ENCODE measurements around the gene STK16. TPM values are rescaled to one million over a fixed set of nuclear protein-coding genes. Genes with fewer than 3 reads are reported as not detected.

STK16 gene
- total and polyA plus RNA-seq, 2 of the 13 experiments (the other 11 are each of a cell fraction or from before 2014, with no cell fraction given): 28.0 to 50.9 TPM

GRCh38 chr2:219252900-219253752 is 7.8 kb downstream of the STK16 start, which contains the start of gene TUBA4B (continued):
- TF ChIP-seq ZNF292 (CRISPR knock-in tag; IDR thresholded peaks at IDR 0.05; ENCODE audit: borderline replicate concordance, low read depth) (no peak), ZNF280B (CRISPR knock-in tag; IDR thresholded peaks at IDR 0.05; ENCODE audit: borderline replicate concordance) (no peak), NFATC3 (CRISPR knock-in tag; IDR thresholded peaks at IDR 0.05) (no peak), NR1H2 (CRISPR knock-in tag; IDR thresholded peaks at IDR 0.05; ENCODE audit: borderline replicate concordance, low read depth) (no peak), NBN (conservative IDR thresholded peaks at IDR 0.05) (no peak), YEATS4 (CRISPR knock-in tag; IDR thresholded peaks at IDR 0.05; ENCODE audit: borderline replicate concordance) (no peak), ZNF451 (CRISPR knock-in tag; IDR thresholded peaks at IDR 0.05) (no peak), GATAD2A (CRISPR knock-in tag; IDR thresholded peaks at IDR 0.05) (no peak), SP4 (CRISPR knock-in tag; IDR thresholded peaks at IDR 0.05) (no peak), GLI4 (CRISPR knock-in tag; IDR thresholded peaks at IDR 0.05; ENCODE audit: borderline replicate concordance) (no peak), XBP1 (CRISPR knock-in tag; IDR thresholded peaks at IDR 0.05) (no peak), KLF11 (CRISPR knock-in tag; IDR thresholded peaks at IDR 0.05) (no peak), IRF1 (CRISPR knock-in tag; IDR thresholded peaks at IDR 0.05; ENCODE audit: low read depth) (no peak), RBM39 (IDR thresholded peaks at IDR 0.05; ENCODE audit: low read depth, low read length, poor library complexity, severe bottlenecking) (no peak), ZNF446 (CRISPR knock-in tag; IDR thresholded peaks at IDR 0.05) (peak; percentile 31; the same call in 1 of the 2 replicates), ZNF24 (IDR thresholded peaks at IDR 0.05) (no peak), ZNF724P (CRISPR knock-in tag; IDR thresholded peaks at IDR 0.05; ENCODE audit: borderline replicate concordance) (0 out of 2 replicates have a peak, but pooled peaks have one; percentile 18), CHCHD3 (CRISPR knock-in tag; IDR thresholded peaks at IDR 0.05) (no peak; the same call in 1 of the 2 replicates), ZNF460 (CRISPR knock-in tag; IDR thresholded peaks at IDR 0.05; ENCODE audit: borderline replicate concordance) (no peak), MEIS2 (CRISPR knock-in tag; IDR thresholded peaks at IDR 0.05) (no peak), NFYB (CRISPR knock-in tag; IDR thresholded peaks at IDR 0.05) (no peak), ZNF296 (CRISPR knock-in tag; conservative IDR thresholded peaks at IDR 0.05) (no peak), NR3C1 (CRISPR knock-in tag; IDR thresholded peaks at IDR 0.05) (no peak), STAG1 (CRISPR knock-in tag; IDR thresholded peaks at IDR 0.05) (no peak), ZNF713 (CRISPR knock-in tag; IDR thresholded peaks at IDR 0.05) (0 out of 2 replicates have a peak, but pooled peaks have one; percentile 1)
- TF ChIP-seq, protein P1, sequence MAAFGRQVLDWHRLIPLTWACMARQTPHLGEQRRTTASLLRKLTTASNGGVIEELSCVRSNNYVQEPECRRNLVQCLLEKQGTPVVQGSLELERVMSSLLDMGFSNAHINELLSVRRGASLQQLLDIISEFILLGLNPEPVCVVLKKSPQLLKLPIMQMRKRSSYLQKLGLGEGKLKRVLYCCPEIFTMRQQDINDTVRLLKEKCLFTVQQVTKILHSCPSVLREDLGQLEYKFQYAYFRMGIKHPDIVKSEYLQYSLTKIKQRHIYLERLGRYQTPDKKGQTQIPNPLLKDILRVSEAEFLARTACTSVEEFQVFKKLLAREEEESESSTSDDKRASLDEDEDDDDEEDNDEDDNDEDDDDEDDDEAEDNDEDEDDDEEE (CRISPR knock-in tag; IDR thresholded peaks at IDR 0.05): no peak
- TF ChIP-seq, protein P2, sequence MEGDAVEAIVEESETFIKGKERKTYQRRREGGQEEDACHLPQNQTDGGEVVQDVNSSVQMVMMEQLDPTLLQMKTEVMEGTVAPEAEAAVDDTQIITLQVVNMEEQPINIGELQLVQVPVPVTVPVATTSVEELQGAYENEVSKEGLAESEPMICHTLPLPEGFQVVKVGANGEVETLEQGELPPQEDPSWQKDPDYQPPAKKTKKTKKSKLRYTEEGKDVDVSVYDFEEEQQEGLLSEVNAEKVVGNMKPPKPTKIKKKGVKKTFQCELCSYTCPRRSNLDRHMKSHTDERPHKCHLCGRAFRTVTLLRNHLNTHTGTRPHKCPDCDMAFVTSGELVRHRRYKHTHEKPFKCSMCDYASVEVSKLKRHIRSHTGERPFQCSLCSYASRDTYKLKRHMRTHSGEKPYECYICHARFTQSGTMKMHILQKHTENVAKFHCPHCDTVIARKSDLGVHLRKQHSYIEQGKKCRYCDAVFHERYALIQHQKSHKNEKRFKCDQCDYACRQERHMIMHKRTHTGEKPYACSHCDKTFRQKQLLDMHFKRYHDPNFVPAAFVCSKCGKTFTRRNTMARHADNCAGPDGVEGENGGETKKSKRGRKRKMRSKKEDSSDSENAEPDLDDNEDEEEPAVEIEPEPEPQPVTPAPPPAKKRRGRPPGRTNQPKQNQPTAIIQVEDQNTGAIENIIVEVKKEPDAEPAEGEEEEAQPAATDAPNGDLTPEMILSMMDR (CRISPR knock-in tag; IDR thresholded peaks at IDR 0.05): no peak
